Measurements from ENCODE around the gene PDS5B.
"Not testable (repeated sequence)": the region's sequence is repeated elsewhere in the genome, so short reads cannot be mapped to it uniquely, and the experiment has no call there.

PDS5B gene

GRCh38 chr13:32723987-32724386, 137.7 kb downstream of the PDS5B start:
- TF ChIP-seq CTCF (IDR thresholded peaks at IDR 0.05; ENCODE audit: low read depth, low read length): no peak
- no peak overlapping the region for H3K4me3 ChIP-seq (ENCODE audit: low read depth, low read length)

GRCh38 chr13:32726374-32727037, 140.3 kb downstream of the PDS5B start:
- TF ChIP-seq CTCF (IDR thresholded peaks at IDR 0.05; ENCODE audit: low read depth, low read length): no peak
- H3K4me3 ChIP-seq (ENCODE audit: low read depth, low read length): no peak overlapping the region

DNA sequence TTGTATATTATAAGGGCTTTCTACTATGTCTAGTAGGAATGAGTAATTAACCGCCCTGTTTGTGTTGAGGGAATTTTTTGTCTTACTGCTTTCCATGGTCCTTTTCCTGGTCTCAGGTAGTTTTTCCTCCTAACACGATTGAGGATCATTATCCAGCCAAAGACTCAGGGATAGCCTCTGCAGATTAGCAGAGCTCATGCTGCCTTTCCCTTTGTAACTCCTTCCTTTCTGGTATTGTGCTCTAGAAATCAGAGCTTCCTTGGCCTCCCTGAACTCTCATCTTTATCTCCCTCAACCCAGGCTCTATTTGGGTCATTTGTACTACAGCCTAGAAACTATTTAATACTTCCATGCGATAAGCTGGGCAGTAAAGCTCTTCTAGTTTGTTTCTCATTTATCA, 142.1 kb downstream of the PDS5B start:
- H3K4me3 ChIP-seq (ENCODE audit: low read depth, low read length): no peak overlapping the region
- no peak for TF ChIP-seq CTCF (IDR thresholded peaks at IDR 0.05; ENCODE audit: low read depth, low read length)

- not testable (repeated sequence) for H3K4me3 ChIP-seq (ENCODE audit: low read depth, low read length)
Measured at GRCh38 chr13:32729097-32729496, 142.8 kb downstream of the PDS5B start.

- TF ChIP-seq CTCF (IDR thresholded peaks at IDR 0.05; ENCODE audit: low read depth, low read length): no peak
- no peak overlapping the region for H3K4me3 ChIP-seq (ENCODE audit: low read depth, low read length)
Measured at GRCh38 chr13:32731074-32731473, 144.8 kb downstream of the PDS5B start.

DNA sequence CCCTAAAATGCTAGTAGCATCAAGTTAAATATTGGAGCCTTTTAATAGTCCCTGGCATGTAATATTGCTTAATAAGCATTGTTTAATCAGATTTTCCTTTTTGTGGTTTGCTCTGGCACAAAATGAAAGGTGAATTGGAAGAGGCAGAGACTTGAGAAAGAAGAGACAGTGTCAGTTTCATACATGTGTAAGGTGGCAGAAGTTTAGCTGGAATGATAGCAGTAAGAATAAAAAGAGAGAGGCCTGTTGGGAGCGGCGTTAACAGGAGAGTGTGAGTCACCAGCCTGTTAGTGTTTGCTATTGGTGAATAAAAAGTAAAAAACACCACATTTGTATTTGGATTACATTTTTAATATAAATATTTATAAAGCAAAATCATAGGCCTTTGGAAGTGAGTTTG, 145.3 kb downstream of the PDS5B start:
- TF ChIP-seq CTCF (IDR thresholded peaks at IDR 0.05; ENCODE audit: low read depth, low read length): no peak
- no peak overlapping the region for H3K4me3 ChIP-seq (ENCODE audit: low read depth, low read length)

DNA sequence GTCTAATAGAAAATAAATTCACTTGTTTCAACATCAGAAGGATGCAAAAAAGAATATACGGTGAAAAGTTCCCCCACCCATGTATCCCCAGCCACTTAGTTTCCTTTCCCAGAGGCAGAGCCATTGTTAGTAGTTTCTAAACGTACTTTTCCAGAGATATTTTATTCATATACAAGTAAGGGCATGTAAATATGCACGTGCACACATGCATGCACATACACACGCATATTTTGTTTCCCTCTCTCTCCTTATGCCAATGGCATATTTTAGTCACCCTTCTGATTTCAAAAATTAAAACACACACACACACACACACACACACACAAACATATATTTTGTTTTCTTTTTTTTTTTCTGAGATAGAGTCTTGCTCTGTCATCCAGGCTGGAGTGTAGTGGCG, 147.4 kb downstream of the PDS5B start:
- no peak for TF ChIP-seq CTCF (IDR thresholded peaks at IDR 0.05; ENCODE audit: low read depth, low read length)
- H3K4me3 ChIP-seq (ENCODE audit: low read depth, low read length): no peak overlapping the region

- no peak overlapping the region for H3K4me3 ChIP-seq (ENCODE audit: low read depth, low read length)
- no peak for TF ChIP-seq CTCF (IDR thresholded peaks at IDR 0.05; ENCODE audit: low read depth, low read length)
Measured at GRCh38 chr13:32734511-32734910, 148.3 kb downstream of the PDS5B start.
